HG02981 (cell line): ENCODE results near the gene LLGL2.

Experiments
- ATAC-seq: cut with Tn5 transposase; IDR thresholded peaks from one replicate; pipeline ENCODE4 v1.9.1; 2021; ENCODE audit warnings: mild to moderate bottlenecking, moderate library complexity; ENCODE audit not compliant: unreplicated experiment

LLGL2 gene

DNA sequence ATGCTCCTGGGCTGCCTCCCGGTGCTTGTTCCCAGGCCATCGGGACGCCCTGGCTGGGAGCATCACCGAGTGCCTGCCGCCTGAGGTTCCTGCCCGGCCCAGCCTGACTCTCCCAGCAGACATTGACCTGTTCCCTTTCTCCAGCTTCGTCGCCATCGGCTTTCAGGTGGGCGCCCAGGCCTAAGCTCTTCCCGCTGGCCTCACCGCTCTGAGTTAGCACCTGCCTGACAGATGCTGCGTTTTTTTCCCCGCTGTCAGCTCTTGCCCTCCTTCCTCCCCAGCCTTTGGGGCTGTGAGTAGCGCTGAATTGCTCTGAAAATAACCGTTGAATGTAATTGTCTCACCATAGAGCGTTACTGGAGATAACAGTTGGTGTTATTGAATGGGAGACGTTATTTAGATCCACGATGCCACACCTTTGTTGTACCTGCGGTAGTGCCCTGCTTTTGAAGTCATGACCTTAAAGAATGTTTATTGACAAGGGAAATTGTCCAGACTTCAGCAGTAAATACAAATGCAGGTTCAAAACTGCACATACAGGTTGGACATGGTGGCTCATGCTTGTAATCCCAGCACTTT is 86.4 kb downstream of the LLGL2 start:
- no peak for ATAC-seq

DNA sequence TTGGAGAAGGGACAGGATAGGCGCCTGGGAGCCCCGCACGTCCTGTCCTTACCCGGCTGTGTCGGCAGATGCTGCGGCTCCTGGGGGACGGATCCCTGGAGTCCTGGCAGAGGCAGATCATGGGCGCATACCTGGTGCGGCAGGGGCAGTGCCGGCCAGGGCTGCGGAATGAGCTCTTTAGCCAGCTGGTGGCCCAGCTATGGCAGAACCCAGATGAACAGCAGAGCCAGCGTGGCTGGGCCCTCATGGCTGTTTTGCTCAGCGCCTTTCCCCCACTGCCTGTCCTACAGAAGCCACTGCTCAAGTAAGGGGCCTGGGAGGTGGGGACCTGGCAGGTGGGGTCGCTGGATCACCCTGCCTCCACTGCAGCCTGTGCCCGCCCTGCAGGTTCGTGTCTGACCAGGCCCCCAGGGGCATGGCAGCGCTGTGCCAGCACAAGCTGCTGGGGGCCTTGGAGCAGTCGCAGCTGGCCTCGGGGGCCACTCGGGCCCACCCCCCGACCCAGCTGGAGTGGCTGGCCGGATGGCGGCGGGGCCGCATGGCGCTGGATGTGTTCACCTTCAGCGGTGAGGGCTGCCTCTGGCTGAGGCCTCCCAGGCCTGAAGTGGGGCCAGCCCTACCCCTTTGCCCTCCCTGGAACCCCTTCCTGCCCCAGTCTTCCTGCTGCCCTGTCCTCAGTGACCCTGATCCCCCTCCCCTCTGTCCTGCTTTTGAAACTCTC is 87.6 kb downstream of the LLGL2 start:
- ATAC-seq: no peak

DNA sequence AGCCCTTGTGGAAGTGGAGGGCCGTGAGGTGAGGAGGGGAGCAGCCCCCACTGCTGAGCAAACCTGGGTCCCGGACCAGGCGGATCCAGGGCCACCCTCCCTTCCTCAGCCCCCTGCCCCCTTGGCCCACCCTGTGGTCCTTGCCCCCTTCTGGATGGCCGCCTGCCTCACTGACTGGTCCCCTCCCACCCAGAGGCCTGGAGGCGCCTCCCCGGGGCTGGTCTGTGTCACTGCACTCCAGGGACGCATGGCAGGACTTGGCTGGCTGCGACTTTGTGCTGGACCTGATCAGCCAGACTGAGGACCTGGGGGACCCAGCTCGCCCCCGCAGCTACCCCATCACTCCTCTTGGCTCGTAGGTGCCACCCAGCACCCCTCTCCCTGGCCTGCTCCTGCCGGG is 88.5 kb downstream of the LLGL2 start:
- ATAC-seq: no peak

DNA sequence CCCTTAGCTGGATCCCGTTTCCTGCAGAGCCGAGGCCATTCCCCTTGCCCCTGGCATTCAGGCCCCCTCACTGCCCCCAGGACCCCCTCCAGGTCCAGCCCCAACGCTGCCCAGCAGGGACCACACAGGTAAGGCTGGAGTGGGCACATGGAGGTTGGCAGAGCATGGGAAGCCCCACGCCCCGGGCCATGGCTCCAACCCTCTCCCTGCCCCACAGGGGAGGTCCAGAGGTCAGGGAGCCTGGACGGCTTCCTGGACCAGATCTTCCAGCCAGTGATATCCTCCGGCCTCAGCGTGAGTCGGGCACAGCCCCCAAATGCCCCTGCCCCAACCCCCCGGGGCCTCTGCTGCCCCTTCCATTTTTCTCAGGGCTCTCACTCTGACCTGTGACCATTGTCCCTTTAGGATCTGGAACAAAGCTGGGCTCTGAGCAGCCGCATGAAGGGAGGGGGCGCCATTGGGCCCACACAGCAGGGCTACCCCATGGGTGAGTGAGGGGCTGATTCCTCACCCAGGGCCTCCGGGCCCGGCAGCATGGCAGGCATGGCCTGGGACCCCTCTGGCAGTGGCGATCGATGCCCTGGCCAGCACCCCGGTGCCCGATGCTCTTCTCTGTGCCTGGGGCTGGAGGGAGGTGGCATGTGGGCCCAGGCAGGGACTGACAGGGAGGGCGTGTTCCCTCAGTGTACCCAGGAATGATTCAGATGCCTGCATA is 89.2 kb downstream of the LLGL2 start:
- no peak for ATAC-seq

DNA sequence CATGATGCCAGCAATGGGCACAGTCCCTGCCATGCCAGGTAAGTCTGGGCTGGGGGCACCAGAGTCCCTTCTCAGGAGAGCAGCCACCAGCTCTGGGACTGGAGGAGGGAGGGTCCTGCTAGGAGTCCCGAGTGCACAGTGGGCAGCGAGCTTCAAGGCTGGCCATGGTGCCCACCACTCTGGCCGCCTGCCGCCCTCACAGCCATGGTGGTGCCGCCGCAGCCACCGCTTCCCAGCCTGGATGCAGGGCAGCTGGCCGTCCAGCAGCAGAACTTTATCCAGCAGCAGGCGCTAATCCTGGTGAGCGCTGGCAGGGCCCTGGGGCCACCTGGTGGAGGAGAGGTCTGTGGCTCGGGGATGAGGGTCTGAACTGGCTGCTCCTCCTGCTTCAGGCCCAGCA is 89.8 kb downstream of the LLGL2 start:
- no peak for ATAC-seq

DNA sequence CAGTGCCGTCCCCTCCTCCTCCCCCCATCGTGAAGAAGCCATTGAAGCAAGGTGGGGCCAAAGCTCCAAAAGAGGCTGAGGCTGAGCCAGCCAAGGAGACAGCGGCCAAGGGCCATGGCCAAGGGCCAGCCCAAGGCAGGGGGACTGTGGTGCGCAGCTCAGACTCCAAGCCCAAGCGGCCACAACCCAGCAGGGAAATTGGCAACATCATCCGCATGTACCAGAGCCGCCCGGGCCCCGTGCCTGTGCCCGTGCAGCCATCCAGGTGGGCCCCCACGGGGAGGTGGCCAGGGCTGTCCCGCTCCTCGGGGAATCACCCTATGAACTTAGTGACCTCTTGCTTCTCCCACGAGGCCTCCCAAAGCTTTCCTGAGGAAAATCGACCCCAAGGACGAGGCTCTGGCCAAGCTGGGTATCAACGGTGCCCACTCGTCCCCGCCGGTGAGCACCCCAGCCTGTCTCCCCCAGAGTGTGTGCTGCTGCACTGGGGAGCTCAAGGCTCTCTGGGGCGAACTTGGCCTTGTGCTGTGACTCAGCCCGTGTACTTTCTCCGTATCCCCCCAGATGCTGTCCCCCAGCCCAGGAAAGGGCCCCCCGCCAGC is 91.1 kb downstream of the LLGL2 start:
- no peak for ATAC-seq

DNA sequence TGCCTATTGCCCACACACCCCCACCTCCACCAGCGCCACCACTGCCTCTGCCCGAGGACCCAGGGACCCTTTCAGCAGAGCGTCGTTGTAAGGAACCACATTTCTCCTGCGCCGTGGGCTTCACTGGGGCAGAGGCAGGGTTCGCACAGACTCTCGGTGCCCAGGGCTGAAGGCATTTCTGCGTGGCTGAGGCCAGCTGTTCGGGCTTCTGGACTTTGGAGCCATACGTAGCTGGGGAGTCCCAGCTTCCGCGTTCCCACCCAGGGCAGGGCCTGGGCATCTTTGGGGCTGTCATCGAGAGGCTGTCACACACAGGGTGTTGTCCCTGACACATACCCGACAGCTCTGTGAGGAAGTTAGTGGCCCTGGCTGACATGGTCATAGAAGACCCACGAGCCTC is 91.7 kb downstream of the LLGL2 start:
- no peak for ATAC-seq

DNA sequence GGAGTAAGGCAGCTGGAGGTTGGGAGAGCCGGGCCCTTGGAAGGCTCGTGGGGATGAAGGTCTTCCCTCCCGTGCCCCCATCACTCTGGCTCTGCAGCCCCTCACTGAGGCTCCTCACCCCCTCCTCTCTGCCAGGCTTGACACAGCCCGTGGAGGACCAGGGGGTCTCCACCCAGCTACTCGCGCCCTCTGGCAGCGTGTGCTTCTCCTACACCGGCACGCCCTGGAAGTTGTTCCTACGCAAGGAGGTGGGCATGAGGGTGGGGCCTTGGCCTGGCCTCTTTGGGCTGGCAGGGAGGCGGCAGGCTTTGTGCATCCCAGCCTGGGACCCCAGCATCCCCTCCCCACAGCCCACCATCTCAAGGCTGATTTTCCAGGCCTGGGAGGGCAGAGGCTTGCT is 92.2 kb downstream of the LLGL2 start:
- ATAC-seq: no peak

DNA sequence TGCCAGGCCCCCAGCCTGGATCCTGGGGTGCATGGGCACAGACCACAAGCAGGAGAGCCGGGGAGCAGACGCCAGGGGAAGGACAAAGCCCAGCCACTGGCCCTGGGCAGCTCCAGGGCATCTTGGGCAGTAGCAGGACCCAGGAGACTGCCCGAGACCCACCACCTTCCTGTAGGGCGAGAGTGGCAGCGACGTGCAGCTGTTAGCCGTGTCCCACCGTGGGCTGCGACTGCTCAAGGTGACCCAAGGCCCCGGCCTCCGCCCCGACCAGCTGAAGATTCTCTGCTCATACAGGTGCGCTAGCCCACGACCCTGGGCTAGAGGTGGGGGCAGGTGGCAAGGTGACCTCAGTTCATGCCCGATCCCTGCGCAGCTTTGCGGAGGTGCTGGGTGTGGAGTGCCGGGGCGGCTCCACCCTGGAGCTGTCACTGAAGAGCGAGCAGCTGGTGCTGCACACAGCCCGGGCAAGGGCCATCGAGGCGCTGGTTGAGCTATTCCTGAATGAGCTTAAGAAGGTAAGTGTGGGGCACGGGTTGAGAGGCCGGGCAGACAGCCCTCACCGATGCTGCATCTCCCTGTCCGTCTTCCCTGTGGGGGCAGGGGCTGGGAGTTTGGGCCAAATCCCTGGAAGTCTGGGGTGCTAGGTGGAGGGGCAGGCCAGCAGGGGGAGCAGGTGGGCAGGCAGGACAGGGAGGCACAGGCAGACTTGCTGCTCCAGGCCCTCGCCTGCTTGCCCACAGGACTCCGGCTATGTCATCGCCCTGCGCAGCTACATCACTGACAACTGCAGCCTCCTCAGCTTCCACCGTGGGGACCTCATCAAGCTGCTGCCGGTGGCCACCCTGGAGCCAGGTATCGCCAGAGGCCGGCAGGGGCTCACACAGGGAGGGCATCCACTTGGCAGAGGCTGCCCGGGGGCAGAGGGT is 94.3 kb downstream of the LLGL2 start:
- no peak for ATAC-seq

DNA sequence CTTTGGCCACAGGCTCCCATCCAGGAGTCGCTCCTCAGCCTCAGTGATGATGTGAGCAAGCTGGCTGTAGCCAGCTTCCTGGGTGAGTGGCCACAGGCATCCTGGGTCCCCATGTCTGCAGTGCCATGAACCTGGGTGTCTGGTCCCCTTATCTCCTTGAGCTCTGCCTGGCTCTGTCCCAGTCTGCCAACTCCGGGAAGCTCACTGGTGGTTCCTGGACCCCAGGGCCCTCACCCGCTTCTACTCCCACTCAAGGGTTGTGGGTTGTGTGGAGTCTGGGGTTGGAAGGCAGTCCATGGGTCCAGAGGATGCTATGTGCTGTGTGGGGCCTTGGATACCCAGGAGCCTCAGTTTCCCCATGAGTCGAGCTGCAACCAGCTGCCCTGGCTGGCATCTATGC is 96.0 kb downstream of the LLGL2 start:
- no peak for ATAC-seq

DNA sequence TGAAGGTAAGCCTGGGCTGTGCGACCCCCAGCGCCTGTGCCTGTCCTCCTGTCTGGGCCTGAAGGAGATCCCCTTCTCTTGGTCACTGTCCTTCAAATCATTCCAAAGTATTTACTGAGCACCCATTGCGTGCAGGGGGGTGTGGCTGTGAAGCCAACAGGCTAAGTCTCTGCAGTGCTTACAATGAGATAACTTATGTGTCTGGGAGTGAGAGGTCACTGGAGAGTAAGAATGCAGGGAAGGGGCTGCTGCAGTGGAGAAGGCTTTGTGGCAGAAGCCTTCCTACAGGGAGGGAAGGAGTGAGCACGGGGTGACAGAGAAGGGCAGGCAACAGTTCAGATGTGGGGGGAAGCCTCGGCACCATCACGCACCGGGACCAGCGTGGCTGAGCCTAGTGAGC is 96.6 kb downstream of the LLGL2 start:
- ATAC-seq: no peak

DNA sequence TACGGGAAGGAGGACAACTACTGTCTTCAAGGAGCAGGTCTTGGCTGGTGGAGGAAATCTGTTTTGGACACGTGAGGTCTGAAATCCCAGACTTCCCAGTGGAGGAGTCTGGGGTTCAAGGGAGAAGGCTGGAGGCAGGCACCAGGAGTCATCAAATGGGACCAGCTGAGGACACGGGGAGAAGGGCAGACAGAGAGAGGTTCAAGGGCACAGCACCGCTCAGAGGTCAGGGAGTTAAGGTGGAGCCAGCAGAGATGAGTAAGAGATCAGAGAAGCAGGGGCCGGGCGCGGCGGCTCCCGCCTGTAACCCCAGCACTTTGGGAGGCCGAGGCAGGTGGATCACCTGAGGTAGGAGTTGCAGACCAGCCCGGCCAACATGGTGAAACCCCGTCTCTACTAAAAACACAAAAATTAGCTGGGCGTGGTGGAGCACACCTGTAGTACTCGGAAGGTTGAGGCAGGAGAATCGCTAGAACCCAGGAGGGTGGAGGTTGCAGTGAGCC is 97.3 kb downstream of the LLGL2 start:
- no peak for ATAC-seq

DNA sequence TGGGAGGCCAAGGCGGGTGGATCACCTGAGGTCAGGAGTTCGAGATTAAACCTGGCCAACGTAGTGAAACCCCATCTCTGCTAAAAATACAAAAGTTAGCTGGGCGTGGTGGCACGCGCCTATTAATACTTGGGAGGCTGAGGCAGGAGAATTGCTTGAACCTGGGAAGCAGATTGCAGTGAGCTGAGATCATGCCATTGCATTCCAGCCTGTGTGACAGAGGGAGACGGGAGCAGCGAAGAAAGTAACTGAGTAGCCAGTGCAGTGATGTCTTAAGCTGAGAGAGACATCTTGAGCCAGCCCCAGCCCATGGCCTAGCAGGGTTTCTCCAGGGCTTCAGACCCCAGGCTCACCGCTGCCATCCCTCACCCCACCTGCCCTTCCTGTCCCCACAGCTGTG is 97.9 kb downstream of the LLGL2 start:
- ATAC-seq: no peak

DNA sequence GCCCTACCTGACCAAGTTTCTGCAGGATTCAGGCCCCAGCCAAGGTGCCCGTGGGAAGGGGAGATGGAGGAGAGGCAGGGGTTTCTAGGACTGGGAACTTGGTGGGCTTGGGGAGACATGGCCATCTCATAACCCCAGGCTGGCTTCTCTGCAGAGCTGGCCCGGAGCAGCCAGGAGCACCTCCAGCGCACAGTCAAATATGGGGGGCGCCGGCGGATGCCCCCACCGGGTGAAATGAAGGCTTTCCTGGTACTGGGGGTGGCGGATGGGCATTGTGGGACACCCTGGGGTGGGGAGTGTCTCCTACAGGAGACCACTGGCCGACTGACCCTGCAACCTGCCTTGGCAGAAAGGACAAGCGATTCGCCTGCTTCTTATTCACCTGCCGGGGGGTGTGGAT is 98.5 kb downstream of the LLGL2 start:
- ATAC-seq: no peak
